Psoas muscle (tissue), 8 donors: ENCODE results near the gene TRNT1. TPM values are rescaled to one million over a fixed set of nuclear protein-coding genes. Genes with fewer than 3 reads are reported as not detected.

Experiments used
- ATAC-seq, 4 donors: fragments of 200-7000 bp; cut with Tn5 transposase; one replicate each; pipeline ENCODE4 v1.9.1; 2020; ENCODE audit warnings: moderate library complexity in 3 of 4, mild to moderate bottlenecking in 2 of 4
- DNase-seq, 2 donors: peaks; one replicate each; pipeline ENCODE4 v3.0.0-alpha.2; 2020
- H3K27ac ChIP-seq: fragments of 200-600 bp; one replicate; pipeline ENCODE4 v1.8.0; 2022
- H3K27me3 ChIP-seq, 3 donors: fragments of 200-600 bp in 1 of 3; one replicate each; pipeline versions ENCODE4 v1.6.1 to v1.8.0; 2013 to 2022; ENCODE audit warnings: low read length in 2 of 3, mild to moderate bottlenecking in 2 of 3, moderate library complexity in 1 of 3; ENCODE audit not compliant: insufficient read depth in 3 of 3
- H3K36me3 ChIP-seq, 2 donors: fragments of 200-600 bp in 1 of 2; one replicate each; pipeline versions ENCODE4 v1.6.1 to v1.8.0; 2013 to 2022; ENCODE audit warnings: low read depth in 1 of 2, mild to moderate bottlenecking in 1 of 2, moderate library complexity in 1 of 2; ENCODE audit not compliant: insufficient read depth in 1 of 2
- H3K4me1 ChIP-seq: fragments of 200-600 bp; one replicate; pipeline ENCODE4 v1.8.0; 2022
- H3K4me3 ChIP-seq: fragments of 200-600 bp; one replicate; pipeline ENCODE4 v1.8.0; 2022; ENCODE audit warnings: mild to moderate bottlenecking
- H3K9me3 ChIP-seq: fragments of 200-600 bp; one replicate; pipeline ENCODE4 v1.8.0; 2022
- WGBS, 3 donors: extraction: QIAGEN DNeasy Blood & Tissue Kit; methylation state at CpG; one replicate each; pipeline versions ENCODE4 v1.1.6 to v1.1.7; 2013; 5-methylcytosine and 5-hydroxymethylcytosine counted together
- intact Hi-C, 2 donors: fragments of 100-400 bp; cut with DNase I; formaldehyde crosslinking; loops; one replicate each; pipeline versions ENCODE4 v1.11.0 to v1.14.2; 2022
- polyA plus RNA-seq, 3 donors: library from polyadenylated mRNA; stranded (reverse); fragments of 200-250 nt; gene quantifications; one replicate each; pipeline ENCODE4 v1.2.3, GENCODE V29; 2013
- total RNA-seq, 4 donors: library from RNA; stranded (reverse); fragmentation: NEBNext Ultra II Directional in 2 of 4; extraction: Animal tissue kit (Norgen Biotek cat#: 25700) in 2 of 4; gene quantifications; one replicate each; pipeline versions ENCODE4 v1.2.1 to v1.2.4, GENCODE V29; 2021 to 2023
- TF ChIP-seq, protein P1 (sequence below): fragments of 200-600 bp; IDR thresholded peaks from one replicate; pipeline ENCODE4 v1.8.0; 2022; ENCODE audit warnings: antibody characterized with exemption
- donor health status: healthy with polysubstance abuse.
- donor health status: DM: no; HTN: no; CAD: no; lungs with moderate emphysema.
- donor health status: Bipolar disorder and iron deficiency.
- donor health status: healthy.
- donor health status: DM: yes; HTN: yes; CAD: no.
- donor health status: DM: no; HTN: no; CAD: no.
- donor health status: DM: no; HTN: no; CAD: no.
- donor health status: DM: yes; HTN: yes; CAD: no.

The TRNT1 gene
- total and polyA plus RNA-seq, 7 donors = 12.2 to 31.3 (median 15.5) TPM

- WGBS, 3 donors = 85 to 91% (median 90%) methylated on average over 3 of the region's 3 CpGs
- H3K4me1 ChIP-seq = no peaks in the 10 kb centered on the region
- no peak overlapping the region for H3K4me3 ChIP-seq
- H3K27ac ChIP-seq = no peak overlapping the region
- no peaks in the 10 kb centered on the region for H3K9me3 ChIP-seq
- no peak for ATAC-seq
- H3K36me3 ChIP-seq = no peaks in the 10 kb centered on the region
- H3K27me3 ChIP-seq = peaks cover 0 to 2% (median 0%) of the 10 kb centered on the region in 3 donors
- DNase-seq = no peak
- TF ChIP-seq, protein P1, sequence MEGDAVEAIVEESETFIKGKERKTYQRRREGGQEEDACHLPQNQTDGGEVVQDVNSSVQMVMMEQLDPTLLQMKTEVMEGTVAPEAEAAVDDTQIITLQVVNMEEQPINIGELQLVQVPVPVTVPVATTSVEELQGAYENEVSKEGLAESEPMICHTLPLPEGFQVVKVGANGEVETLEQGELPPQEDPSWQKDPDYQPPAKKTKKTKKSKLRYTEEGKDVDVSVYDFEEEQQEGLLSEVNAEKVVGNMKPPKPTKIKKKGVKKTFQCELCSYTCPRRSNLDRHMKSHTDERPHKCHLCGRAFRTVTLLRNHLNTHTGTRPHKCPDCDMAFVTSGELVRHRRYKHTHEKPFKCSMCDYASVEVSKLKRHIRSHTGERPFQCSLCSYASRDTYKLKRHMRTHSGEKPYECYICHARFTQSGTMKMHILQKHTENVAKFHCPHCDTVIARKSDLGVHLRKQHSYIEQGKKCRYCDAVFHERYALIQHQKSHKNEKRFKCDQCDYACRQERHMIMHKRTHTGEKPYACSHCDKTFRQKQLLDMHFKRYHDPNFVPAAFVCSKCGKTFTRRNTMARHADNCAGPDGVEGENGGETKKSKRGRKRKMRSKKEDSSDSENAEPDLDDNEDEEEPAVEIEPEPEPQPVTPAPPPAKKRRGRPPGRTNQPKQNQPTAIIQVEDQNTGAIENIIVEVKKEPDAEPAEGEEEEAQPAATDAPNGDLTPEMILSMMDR = no peak
- intact Hi-C loops = no loop called here
Observed at GRCh38 chr3:3105246-3105645, 21.5 kb upstream of the TRNT1 start.

DNA sequence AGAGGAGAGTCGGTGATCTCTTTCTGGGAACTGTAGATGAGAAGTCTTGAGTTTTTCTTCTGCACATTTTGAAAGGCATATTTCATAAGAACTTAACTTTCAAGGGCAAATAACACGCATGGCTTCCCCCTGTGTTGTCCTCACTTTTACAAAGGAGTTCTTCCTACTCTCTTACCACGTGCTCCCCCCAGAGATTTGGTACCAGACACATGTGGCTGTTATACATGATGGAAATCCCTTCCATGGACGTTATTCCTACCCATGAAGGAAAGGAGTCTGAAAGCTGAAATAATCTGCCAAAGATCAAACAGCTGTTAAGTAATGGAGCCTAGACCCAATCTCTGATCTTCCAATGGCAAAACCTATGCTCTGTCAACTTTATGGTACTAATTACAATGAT is 20.9 kb upstream of the TRNT1 start:
- Histone ChIP-seq H3K27me3 (peaks cover 0 to 2% (median 0%) of the 10 kb centered on the region in 3 donors), H3K27ac (no peak overlapping the region), H3K4me3 (no peak overlapping the region), H3K9me3 (no peaks in the 10 kb centered on the region), H3K36me3 (no peaks in the 10 kb centered on the region), H3K4me1 (no peaks in the 10 kb centered on the region)
- TF ChIP-seq, protein P1 = no peak
- intact Hi-C loops = no loop called here
- WGBS, 3 donors = 50 to 60% (median 54%) methylated on average over 4 of the region's 4 CpGs
- no peak for ATAC-seq
- DNase-seq = no peak

DNA sequence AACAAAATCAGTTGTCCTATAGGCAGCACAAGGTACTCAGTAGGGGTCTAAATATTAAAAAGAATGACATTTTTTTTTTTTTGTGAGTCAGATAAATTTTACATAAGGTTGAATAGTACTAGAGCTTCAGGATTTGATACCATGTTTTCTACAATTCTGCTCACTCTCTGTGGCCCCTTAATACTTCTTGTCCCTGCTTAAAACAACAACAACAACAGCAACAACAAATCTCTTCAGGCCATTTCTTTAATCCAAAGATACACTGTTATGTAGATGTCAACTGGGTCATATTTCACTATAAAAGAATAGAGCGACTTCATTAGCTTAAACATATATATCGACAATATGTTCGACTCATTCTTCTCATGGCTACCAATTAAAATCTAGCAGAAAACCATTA is 19.6 kb upstream of the TRNT1 start:
- TF ChIP-seq, protein P1 = no peak
- WGBS, 3 donors = 95 to 98% (median 96%) methylated on average over 3 of the region's 3 CpGs
- DNase-seq (no peak), ATAC-seq (no peak)
- intact Hi-C loops = no loop called here
- no peaks in the 10 kb centered on the region for H3K4me1 ChIP-seq
- H3K27ac ChIP-seq = no peak overlapping the region
- peaks cover 0 to 2% (median 0%) of the 10 kb centered on the region in 3 donors for H3K27me3 ChIP-seq
- no peak overlapping the region for H3K4me3 ChIP-seq
- no peaks in the 10 kb centered on the region for H3K36me3 ChIP-seq
- no peaks in the 10 kb centered on the region for H3K9me3 ChIP-seq

DNA sequence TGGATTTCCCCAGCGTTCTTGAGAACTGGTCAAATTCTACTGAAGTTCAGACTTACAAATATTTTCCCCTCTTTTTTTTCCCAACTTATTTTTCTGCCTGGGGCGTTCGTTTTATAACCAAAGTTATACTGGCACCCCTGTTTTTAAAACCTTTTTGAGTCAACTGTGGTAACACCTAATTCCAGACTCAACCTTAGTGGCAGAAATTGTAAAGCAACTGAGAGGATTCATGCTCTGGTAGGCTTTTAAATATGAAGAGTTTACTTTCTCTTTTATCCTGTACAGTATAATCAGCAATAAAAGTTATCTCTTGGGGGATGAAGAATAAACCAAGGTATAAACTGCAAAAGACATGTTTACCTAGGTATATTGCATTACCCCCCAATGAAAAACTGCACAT is 18.9 kb upstream of the TRNT1 start:
- WGBS, 3 donors = 78 to 80% (median 78%) methylated on average over 3 of the region's 3 CpGs
- DNase-seq (no peak), ATAC-seq (no peak)
- Histone ChIP-seq H3K27me3 (peaks cover 0 to 2% (median 0%) of the 10 kb centered on the region in 3 donors), H3K4me1 (no peaks in the 10 kb centered on the region), H3K9me3 (no peaks in the 10 kb centered on the region), H3K36me3 (no peaks in the 10 kb centered on the region), H3K4me3 (no peak overlapping the region), H3K27ac (no peak overlapping the region)
- TF ChIP-seq, protein P1 = no peak
- intact Hi-C loops = no loop called here
